Testis (tissue), 2 donors: ENCODE results near the gene KDM4C.

Experiments
- CTCF ChIP-seq, 3 experiments: fragments of 450-650 bp in 2 of 3; fragments of 200-600 bp in 1 of 3; sonication (generic) in 1 of 3; IDR thresholded peaks; one replicate each; pipeline ENCODE4 v1.5.1; 2016 to 2019; ENCODE audit warnings: antibody characterized with exemption in 3 of 3, mild to moderate bottlenecking in 2 of 3, moderate library complexity in 1 of 3
- POLR2A ChIP-seq: fragments of 450-650 bp; IDR thresholded peaks from one replicate; pipeline ENCODE4 v1.6.1; 2017; ENCODE audit warnings: antibody characterized with exemption, mild to moderate bottlenecking, moderate library complexity

DNA sequence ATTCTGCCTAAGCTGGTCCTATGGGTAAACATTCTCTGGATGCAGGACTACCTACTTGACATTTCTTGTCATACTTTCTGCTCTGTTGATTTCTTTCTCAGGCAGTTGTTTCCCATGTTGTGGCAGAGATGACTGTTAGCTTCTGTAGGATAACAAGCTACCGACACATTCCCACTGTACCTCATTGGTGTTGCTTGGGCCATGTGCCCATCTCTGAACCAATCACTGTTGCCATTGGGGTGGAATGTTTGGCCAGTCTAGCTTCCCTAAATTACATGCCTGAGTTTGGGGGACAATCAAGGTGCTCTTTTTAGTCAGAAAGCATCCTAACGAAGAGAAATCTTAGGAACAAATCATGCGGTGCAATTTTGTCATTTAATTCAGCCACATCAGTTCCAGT lies 212.0 kb downstream of the KDM4C start:
- TF ChIP-seq CTCF (IDR thresholded peaks at IDR 0.05), result no peak
- TF ChIP-seq POLR2A, result no peak
